GM18505 (cell line): ENCODE results near the gene GRIK5.
"Not testable (repeated sequence)": the region's sequence is repeated elsewhere in the genome, so short reads cannot be mapped to it uniquely, and the experiment has no call there.

ENCODE experiments used
- ATAC-seq: cut with Tn5 transposase; IDR thresholded peaks from one replicate; pipeline ENCODE4 v1.9.1; 2021; ENCODE audit not compliant: unreplicated experiment
- POLR2A ChIP-seq: IDR thresholded peaks from 4 replicates; pipeline ENCODE4 v1.6.1; 2011; ENCODE audit warnings: borderline replicate concordance; ENCODE audit not compliant: insufficient read depth, insufficient read length; ENCODE audit errors: extremely low read depth

GRIK5 gene

GRCh38 chr19:42017040-42017439 lies 53.0 kb downstream of the GRIK5 start:
- no peak for TF ChIP-seq POLR2A
- ATAC-seq: no peak

GRCh38 chr19:42012747-42013146 lies 57.3 kb downstream of the GRIK5 start:
- not testable (repeated sequence) for ATAC-seq

- ATAC-seq: no peak
Observed at GRCh38 chr19:42010245-42011126, 59.5 kb downstream of the GRIK5 start.

GRCh38 chr19:42006569-42006968 lies 63.4 kb downstream of the GRIK5 start:
- no peak for TF ChIP-seq POLR2A
- ATAC-seq: no peak

More at GRCh38 chr19:42010245-42011126, 59.5 kb downstream of the GRIK5 start:
- TF ChIP-seq POLR2A: no peak

GRCh38 chr19:42005504-42005903 lies 64.5 kb downstream of the GRIK5 start:
- ATAC-seq: no peak
- no peak for TF ChIP-seq POLR2A

- no peak for TF ChIP-seq POLR2A
Observed at GRCh38 chr19:42003506-42004294, 66.3 kb downstream of the GRIK5 start.

GRCh38 chr19:41999878-42000208 lies 70.2 kb downstream of the GRIK5 start:
- no peak for TF ChIP-seq POLR2A
- ATAC-seq: no peak

More at GRCh38 chr19:42003506-42004294, 66.3 kb downstream of the GRIK5 start:
- ATAC-seq: no peak

GRCh38 chr19:41999071-41999877 lies 70.7 kb downstream of the GRIK5 start:
- TF ChIP-seq POLR2A: no peak
- no peak for ATAC-seq

GRCh38 chr19:41998246-41999020 lies 71.6 kb downstream of the GRIK5 start:
- no peak for TF ChIP-seq POLR2A
- ATAC-seq: no peak

- TF ChIP-seq POLR2A: no peak
- ATAC-seq: no peak
Observed at GRCh38 chr19:41997851-41998229, 72.2 kb downstream of the GRIK5 start.

- no peak for ATAC-seq
- TF ChIP-seq POLR2A: no peak
Observed at GRCh38 chr19:41997121-41997850, 72.7 kb downstream of the GRIK5 start.
